ENCODE results near the gene CDC42. TPM values are rescaled to one million over a fixed set of nuclear protein-coding genes. Genes with fewer than 3 reads are reported as not detected.

CDC42 gene
- total and polyA plus RNA-seq, 9 of the 15 experiments (the other 6 are each of a cell fraction or from before 2014, with no cell fraction given), result 186 to 398 (median 325) TPM

GRCh38 chr1:22048351-22049192 lies 3.9 kb upstream of the CDC42 start (continued):
- TF ChIP-seq CLOCK (CRISPR knock-in tag; IDR thresholded peaks at IDR 0.05; ENCODE audit: borderline replicate concordance) (peak; percentile 42; the same call in 1 of the 2 replicates), ZNF431 (CRISPR knock-in tag; IDR thresholded peaks at IDR 0.05) (no peak), TEAD2 (tag; IDR thresholded peaks at IDR 0.05) (no peak), ZNF699 (CRISPR knock-in tag; IDR thresholded peaks at IDR 0.05; ENCODE audit: insufficient replicate concordance) (no peak), GTF3C2 (IDR thresholded peaks at IDR 0.05; ENCODE audit: borderline replicate concordance, extremely low read depth, insufficient read length) (no peak), ETV1 (tag; conservative IDR thresholded peaks at IDR 0.05; ENCODE audit: low read depth) (no peak), USF2 (CRISPR knock-in tag; IDR thresholded peaks at IDR 0.05) (peak; percentile 99), RBM15 (IDR thresholded peaks at IDR 0.05; ENCODE audit: insufficient read depth, low read length) (no peak), ZNF449 (CRISPR knock-in tag; IDR thresholded peaks at IDR 0.05) (0 out of 2 replicates have a peak, but pooled peaks have one; percentile 6), TAL1 (IDR thresholded peaks at IDR 0.05) (no peak)
